Measurements from ENCODE around the gene EPS8L3.

The EPS8L3 gene

DNA sequence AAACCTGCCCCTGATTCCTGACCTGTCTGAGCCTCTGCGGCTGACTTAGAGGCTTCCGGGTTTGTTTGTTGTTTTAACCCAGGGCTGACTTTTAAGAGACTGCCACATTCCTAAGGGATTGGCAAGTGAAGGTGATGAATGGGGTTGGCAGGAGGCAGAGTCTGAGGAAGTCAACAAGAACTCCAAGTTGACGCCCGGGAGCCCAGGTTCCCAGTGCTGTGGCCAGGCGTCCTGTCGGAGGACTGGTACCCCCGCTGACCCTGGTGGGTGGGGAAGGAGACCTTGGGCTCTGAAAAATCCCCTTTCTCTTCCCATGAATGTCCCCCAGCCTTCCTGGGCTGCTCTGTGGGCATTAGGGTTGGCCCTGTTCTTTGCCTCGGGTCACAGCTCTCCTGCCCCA, 19.7 kb upstream of the EPS8L3 start:
- DNase-seq, result no peak
- H3K4me3 ChIP-seq (ENCODE audit: low read depth, low read length), result no peak overlapping the region
- no peaks in the 10 kb centered on the region; the same call in 1 of the 2 replicates for H3K9me3 ChIP-seq
- no peaks in the 10 kb centered on the region for H3K27me3 ChIP-seq
- H3K4me1 ChIP-seq, result no peaks in the 10 kb centered on the region
- no peaks in the 10 kb centered on the region for H3K36me3 ChIP-seq
- no peak for TF ChIP-seq CTCF (IDR thresholded peaks at IDR 0.05; ENCODE audit: low read depth, low read length)

GRCh38 chr1:109782927-109783326, 19.2 kb upstream of the EPS8L3 start:
- H3K4me3 ChIP-seq (ENCODE audit: low read depth, low read length), result no peak overlapping the region
- DNase-seq, result no peak
- no peak for TF ChIP-seq CTCF (IDR thresholded peaks at IDR 0.05; ENCODE audit: low read depth, low read length)
- H3K9me3 ChIP-seq, result no peaks in the 10 kb centered on the region; the same call in 1 of the 2 replicates
- no peaks in the 10 kb centered on the region for H3K27me3 ChIP-seq
- no peaks in the 10 kb centered on the region for H3K4me1 ChIP-seq
- no peaks in the 10 kb centered on the region for H3K36me3 ChIP-seq

DNA sequence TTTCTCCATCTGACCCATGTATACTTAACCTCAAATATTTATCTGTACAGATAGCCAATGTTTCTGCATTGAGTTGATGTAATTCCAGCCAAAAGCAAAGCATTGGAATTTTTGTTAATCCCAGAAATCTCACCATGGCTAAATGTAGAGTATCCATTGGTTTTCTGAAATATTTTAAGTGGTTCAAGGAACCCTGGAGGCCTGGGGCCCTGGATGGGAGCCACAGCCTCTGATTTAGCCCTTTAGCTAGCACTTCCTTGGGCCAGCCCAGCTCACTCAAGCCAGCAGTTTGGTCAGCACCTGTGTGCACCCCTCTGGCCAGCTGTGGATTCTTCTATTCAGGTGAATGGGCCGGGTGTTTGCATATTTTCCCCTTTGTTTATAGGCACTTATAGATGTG, 18.8 kb upstream of the EPS8L3 start:
- no peak for TF ChIP-seq CTCF (IDR thresholded peaks at IDR 0.05; ENCODE audit: low read depth, low read length)
- no peak for DNase-seq
- no peaks in the 10 kb centered on the region for H3K36me3 ChIP-seq
- H3K27me3 ChIP-seq, result no peaks in the 10 kb centered on the region
- no peak overlapping the region for H3K4me3 ChIP-seq (ENCODE audit: low read depth, low read length)
- no peaks in the 10 kb centered on the region for H3K4me1 ChIP-seq
- H3K9me3 ChIP-seq, result no peaks in the 10 kb centered on the region; the same call in 1 of the 2 replicates

- Histone ChIP-seq H3K27me3 (no peaks in the 10 kb centered on the region), H3K9me3 (no peaks in the 10 kb centered on the region; the same call in 1 of the 2 replicates), H3K36me3 (no peaks in the 10 kb centered on the region), H3K4me1 (no peaks in the 10 kb centered on the region), H3K4me3 (ENCODE audit: low read depth, low read length) (no peak overlapping the region)
- DNase-seq, result no peak
- no peak for TF ChIP-seq CTCF (IDR thresholded peaks at IDR 0.05; ENCODE audit: low read depth, low read length)
These were observed 18.1 kb upstream of the EPS8L3 start for GRCh38 chr1:109781806-109782205.

GRCh38 chr1:109780982-109781381, 17.3 kb upstream of the EPS8L3 start:
- Histone ChIP-seq H3K27me3 (no peaks in the 10 kb centered on the region), H3K4me3 (ENCODE audit: low read depth, low read length) (no peak overlapping the region), H3K4me1 (no peaks in the 10 kb centered on the region), H3K9me3 (no peaks in the 10 kb centered on the region), H3K36me3 (no peaks in the 10 kb centered on the region)
- TF ChIP-seq CTCF (IDR thresholded peaks at IDR 0.05; ENCODE audit: low read depth, low read length), result no peak
- no peak for DNase-seq

DNA sequence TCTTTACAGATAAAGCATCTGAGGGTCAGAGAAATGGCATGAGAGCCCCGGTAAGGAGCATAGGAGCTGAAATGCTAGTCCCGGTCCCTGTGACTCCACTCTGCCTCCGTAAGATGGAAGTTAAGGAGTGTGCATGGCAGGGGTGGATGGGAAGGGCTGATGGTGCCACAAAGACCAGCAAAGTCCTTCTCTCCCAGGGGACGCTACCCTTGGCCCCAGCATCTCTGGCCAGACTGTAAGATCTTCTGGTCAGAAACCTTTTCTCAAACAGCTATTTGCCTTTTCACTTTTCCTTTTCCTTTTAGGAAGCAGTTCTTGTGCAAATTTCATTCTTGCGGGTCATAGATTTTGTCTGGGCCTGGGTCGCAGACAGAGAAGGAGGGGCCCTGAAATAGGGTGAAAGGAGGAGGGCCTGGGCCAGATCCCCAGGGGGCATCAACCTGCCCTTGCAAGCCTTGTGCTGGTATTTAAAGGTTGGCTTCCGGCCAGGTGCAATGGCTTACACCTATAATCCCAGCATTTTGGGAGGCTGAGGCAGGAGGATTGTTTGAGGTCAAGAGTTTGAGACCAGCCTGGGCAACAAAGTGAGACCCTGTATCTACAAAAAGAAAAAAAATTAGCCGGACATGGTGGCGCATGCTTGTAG, 14.4 kb upstream of the EPS8L3 start:
- H3K4me3 ChIP-seq (ENCODE audit: low read depth, low read length), result no peak overlapping the region
- no peaks in the 10 kb centered on the region for H3K27me3 ChIP-seq
- no peak for DNase-seq
- H3K36me3 ChIP-seq, result no peaks in the 10 kb centered on the region
- H3K4me1 ChIP-seq, result peaks cover 6% of the 10 kb centered on the region
- no peaks in the 10 kb centered on the region for H3K9me3 ChIP-seq
- TF ChIP-seq CTCF (IDR thresholded peaks at IDR 0.05; ENCODE audit: low read depth, low read length), result no peak
